NCI-H1092 (cell line): ENCODE results near the gene TRPM8.

ENCODE experiments used
- DNase-seq: peaks from one replicate; lab custom pipeline; 2025; lab: John Stamatoyannopoulos, UW

Gene TRPM8

GRCh38 chr2:234047361-234047760 lies 130.2 kb downstream of the TRPM8 start:
- DNase-seq, result no peak

GRCh38 chr2:234048049-234048448 lies 130.9 kb downstream of the TRPM8 start:
- DNase-seq, result no peak

GRCh38 chr2:234050455-234051135 lies 133.4 kb downstream of the TRPM8 start, which contains the start of gene SPP2:
Gene SPP2 (plus strand): TSS chr2:234050702. CDS start chr2:234050787, 85 bp downstream.
- no peak for DNase-seq

GRCh38 chr2:234051374-234052070 lies 134.3 kb downstream of the TRPM8 start:
- no peak for DNase-seq

GRCh38 chr2:234058881-234059280 lies 141.7 kb downstream of the TRPM8 start:
- no peak for DNase-seq

GRCh38 chr2:234060236-234060635 lies 143.1 kb downstream of the TRPM8 start:
- DNase-seq, result no peak

GRCh38 chr2:234061624-234062257 lies 144.6 kb downstream of the TRPM8 start:
- DNase-seq, result no peak

GRCh38 chr2:234066587-234066986 lies 149.4 kb downstream of the TRPM8 start:
- no peak for DNase-seq
